GM20431 (cell line): ENCODE measurements around the gene SNRNP27.
"Not testable (repeated sequence)": the region's sequence is repeated elsewhere in the genome, so short reads cannot be mapped to it uniquely, and the experiment has no call there.

ENCODE experiments used
- in situ Hi-C: fragments of 300-500 bp; cut with MseI, MboI; formaldehyde crosslinking; loops from one replicate; pipeline ENCODE4 v1.15.0; 2020; ENCODE audit warnings: low sequenced_read_pairs; ENCODE audit not compliant: unreplicated experiment

The SNRNP27 gene

DNA sequence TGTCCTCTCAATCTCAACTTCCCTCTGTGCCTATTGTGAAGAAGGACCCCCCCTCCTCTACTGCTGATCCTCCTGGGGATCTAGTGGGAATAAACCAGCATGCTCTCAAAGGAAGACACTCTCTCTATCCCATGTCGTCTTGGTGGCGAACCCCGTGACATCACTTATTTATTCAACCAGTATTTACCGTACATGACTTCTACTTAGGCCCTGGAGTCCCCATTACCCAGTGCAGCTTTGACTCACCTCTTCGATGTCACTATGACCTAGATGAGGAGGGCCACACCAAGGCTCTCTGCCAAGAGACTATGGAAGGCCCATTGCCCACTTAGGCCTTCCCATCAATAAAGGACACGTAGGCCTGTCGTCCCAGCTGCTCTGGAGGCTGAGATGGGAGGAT is 51.0 kb downstream of the SNRNP27 start:
- in situ Hi-C loops = no loop called here

DNA sequence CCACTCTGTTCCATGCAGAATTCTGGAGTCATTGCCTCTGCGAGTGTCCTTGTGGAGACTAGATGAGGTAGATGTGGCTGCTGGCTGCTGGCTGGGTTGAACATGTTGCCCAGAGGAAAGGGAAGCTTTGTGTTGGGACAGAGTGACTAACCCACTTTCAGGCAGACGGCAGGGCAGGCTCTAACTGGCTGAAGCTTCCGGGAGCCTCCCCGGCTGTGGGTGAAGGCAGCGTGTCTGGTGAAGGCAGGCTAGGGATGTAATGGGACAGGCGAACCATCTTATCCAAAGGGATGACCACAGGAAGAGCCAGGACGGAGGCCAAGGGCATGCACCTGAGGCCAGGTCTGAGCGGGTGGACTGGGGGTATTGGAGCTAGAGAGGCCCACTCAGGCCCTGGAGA is 51.7 kb downstream of the SNRNP27 start:
- in situ Hi-C loops = no loop called here

DNA sequence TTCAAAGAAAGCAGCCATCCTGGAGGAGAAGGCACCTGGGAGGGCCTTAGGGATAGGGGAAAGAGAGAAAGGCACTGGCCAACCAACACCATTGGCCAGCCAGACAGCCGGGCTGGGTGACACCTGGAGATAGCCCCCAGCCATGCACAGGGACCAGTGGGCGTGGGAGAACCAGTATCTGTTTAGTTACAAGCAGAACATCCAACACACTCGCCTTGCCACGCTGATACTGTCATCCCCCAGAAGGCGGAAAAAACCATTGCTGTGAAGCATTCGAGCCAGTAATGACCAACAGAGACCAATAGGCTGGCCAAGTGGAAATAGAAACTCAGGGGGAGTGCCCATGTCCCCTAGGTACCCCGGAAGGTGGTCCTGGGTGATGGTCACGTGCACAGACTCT is 52.2 kb downstream of the SNRNP27 start:
- in situ Hi-C loops = no loop called here

DNA sequence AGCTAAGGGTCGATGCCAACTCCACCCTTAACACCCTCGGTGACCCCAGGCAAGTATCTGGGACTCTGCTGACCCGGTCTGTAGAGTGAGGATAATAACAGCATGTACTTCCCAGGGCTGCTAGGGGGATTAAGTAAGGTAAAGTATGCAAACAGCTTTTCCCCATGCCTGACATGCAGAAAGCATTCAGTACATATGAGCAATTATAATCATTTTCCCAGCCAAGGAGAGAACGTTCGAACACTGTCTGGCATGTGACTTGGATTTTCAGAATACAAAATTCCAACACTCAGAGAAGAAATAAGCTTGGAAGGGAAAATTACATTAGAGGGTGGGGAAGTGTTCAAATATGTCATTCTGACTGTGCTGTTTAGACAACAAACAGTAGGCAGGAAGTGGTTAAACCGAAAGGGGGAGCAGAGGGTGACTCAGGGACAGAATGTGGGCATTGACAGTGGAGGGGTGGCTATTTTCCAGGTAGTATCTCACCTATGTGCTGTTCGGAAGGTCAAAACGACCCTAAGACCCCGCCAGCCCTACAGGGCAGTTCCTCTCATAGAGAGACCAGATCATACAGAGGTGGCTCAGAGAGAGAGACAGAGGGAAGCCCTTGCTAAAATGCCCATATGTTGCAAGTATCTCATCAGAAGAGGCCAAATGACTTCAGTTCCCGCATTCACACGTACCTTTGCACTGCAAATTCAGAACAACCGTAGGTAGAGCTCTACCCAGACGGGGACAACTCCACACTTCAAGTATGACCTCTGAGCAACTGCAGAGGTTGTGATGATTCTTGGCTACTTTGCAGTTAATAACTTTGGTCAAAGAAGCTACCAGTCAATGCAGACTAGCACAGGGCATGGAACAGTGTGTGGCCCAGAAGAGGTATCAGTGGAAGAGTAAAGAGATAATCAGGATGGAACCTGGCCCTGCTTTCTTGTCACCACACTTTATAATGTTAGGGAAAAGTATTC is 52.9 kb downstream of the SNRNP27 start:
- in situ Hi-C loops = no loop called here

GRCh38 chr2:69947325-69947931 is 53.7 kb downstream of the SNRNP27 start:
- in situ Hi-C loops = no loop called here

DNA sequence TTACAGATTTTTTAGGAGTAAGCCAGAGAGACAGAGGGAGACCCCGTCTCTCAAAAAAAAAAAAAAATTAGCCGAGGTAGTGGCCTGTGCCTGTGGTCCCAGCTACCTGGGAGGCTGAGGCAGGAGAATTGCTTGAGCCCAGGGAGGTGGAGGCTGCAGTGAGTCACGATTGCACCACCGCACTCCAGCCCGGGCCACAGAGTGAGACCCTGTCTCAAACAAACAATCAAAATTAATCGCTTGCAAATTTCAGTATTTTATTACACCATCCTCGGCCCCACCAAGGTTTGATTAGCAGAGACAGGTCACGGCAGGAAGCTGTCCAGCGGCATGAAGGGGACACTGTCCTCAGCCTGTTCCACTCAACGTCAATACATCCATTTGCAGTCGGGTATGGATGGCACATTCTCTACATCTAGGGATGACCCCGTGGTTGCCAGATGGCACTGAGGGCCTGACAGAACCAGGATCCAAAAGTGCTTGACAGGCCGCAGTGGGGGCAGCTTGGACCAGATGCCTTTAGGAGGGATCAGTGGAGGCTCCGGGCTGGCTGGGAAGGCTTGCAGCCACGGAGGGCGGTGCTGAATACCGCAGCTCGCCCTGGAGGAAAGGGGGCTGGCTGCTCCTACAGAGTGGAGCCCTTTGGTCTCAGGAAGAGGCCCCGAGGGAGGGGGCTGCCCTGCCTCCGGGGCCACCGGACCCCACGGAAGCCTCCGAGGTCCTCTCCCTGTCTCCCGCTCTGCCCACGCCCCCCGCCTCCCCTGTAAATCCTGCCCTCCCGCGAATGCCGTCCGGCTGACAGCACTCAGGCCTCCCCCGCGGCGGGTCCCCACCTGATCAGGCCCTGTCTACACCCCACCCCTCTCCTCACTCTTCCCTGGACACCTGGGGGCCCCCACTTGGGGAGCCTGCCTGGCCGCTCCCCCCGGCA is 54.5 kb downstream of the SNRNP27 start:
- in situ Hi-C loops = no loop called here

- in situ Hi-C loops = no loop called here
Measured at GRCh38 chr2:69948963-69949645, 55.3 kb downstream of the SNRNP27 start.

DNA sequence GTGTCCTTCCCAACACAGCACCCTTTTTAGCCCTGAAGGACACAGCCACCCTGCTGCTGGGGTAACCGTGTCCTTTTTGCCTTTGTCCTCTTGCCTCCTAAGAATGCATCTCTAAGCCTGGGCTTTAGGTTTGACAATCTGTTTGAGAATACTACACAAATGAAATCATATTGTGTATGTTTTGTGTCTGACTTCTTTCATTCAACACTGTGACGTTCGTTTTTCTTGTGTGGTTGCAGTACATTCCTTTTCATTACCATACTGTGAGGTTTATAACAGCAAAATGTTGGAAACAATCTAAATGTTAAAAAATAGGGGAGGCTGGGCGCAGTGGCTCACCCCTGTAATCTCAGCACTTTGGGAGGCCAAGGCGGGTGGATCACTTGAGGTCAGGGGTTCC is 56.5 kb downstream of the SNRNP27 start:
- in situ Hi-C loops = no loop called here

DNA sequence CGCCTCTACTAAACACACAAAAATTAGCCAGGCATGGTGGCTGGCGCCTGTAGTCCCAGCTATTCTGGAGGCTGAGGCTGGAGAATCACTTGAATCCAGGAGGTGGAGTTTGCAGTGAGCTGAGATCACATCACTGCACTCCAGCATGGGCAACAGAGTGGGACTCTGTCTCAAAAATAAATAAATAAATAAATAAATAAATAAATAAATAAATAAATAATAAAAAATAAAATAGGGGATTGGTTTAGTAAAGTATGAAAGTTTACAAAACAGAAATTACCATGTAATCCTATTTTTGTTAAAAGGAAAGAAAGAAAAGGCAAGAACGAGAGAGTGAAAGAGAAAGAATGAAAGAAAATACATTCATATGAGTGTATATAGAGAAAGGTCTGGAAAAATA is 56.9 kb downstream of the SNRNP27 start:
- in situ Hi-C loops = not testable (repeated sequence)

DNA sequence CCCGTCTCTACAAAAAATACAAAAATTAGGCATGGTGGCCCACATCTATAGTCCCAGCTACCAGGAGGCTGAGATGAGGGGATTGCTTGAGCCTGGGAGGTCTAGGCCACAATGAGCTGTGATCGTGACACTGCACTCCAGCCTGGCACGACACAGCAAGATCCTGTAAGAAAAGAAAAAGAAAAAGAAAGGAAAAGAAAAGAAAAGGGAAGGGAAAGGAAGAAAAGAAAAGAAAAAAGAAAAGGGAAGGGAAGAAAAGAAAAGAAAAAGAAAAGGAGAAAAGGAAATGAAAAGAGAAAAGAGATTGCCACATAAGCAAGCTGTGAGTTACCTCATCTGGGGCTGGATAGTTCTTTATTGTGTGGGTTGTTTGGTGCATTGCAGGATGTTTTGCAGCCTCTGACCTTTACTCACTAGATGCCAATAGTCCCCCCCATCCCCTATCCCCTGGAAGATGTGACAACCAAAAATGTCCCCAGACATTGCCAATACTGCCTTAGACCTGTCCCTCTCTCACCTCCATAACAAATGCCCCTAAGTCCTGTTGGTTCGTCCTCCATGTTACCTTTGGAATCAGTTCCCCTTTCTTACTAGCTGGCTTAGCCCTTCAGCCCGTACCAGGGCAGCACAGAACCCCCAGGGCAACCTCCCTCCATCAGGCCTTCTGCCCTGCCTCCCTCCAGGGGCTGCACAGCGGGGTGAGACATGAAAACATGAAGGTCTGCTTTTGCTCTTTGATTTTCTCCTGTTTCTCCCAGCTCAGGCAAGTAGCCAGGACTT is 58.8 kb downstream of the SNRNP27 start:
- in situ Hi-C loops = no loop called here

DNA sequence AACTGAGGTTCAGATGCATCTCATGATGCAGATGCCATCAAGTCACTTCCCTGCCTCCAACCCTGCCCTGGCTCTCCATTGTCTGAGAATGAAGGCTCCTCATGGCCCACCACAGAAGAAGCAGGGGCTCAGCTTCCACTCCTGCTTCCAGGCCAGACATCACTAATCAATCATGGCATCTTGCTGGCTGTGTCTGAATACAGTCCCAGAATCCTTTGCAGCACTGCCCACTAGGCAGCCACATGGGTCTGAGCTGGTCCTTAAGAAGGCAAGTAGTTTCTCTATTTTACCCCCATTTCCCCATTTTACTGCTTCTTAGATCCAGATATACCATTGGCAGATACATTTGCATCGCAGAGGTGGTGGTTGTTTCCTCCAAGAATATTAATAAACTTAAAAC is 60.3 kb downstream of the SNRNP27 start:
- in situ Hi-C loops = no loop called here
